H1 (cell line): Measurements from ENCODE around the gene HS3ST3B1.

Source experiments
- CBX8 ChIP-seq: fragments of 300-800, 300-1000 bp; sonication (generic); IDR thresholded peaks from 2 replicates; pipeline ENCODE4 v1.7.1; 2016; ENCODE audit warnings: low read depth, low read length, borderline replicate concordance
- EP300 ChIP-seq, 2 experiments: IDR thresholded peaks; 1 replicate in 1 of 2; 2 replicates in 1 of 2; pipeline ENCODE4 v1.6.1; 2011 to 2012; ENCODE audit warnings: low read depth in 2 of 2, low read length in 2 of 2, mild to moderate bottlenecking in 2 of 2, borderline replicate concordance in 1 of 2, inconsistent platforms in 1 of 2, moderate library complexity in 1 of 2
- JUN ChIP-seq: IDR thresholded peaks from 2 replicates; pipeline ENCODE4 v1.6.1; 2011; ENCODE audit warnings: low read depth, mild to moderate bottlenecking, improper control_type of control experiment, low read length
- RFX5 ChIP-seq: IDR thresholded peaks from 2 replicates; pipeline ENCODE4 v1.6.1; 2011; ENCODE audit warnings: low read depth, low read length, improper control_type of control experiment, borderline replicate concordance
- TAF1 ChIP-seq: IDR thresholded peaks from 2 replicates; pipeline ENCODE4 v1.6.1; 2011; ENCODE audit warnings: mild to moderate bottlenecking, low read depth, low read length
- TF ChIP-seq, protein P1 (sequence below), 3 experiments: IDR thresholded peaks; 1 replicate in 2 of 3; 2 replicates in 1 of 3; pipeline versions ENCODE4 v1.5.1 to v1.6.1; 2011; ENCODE audit warnings: low read length in 3 of 3, mild to moderate bottlenecking in 3 of 3, inconsistent platforms in 2 of 3, low read depth in 1 of 3, moderate library complexity in 1 of 3; ENCODE audit not compliant: insufficient read depth in 1 of 3; ENCODE audit errors: control extremely low read depth in 1 of 3

DNA sequence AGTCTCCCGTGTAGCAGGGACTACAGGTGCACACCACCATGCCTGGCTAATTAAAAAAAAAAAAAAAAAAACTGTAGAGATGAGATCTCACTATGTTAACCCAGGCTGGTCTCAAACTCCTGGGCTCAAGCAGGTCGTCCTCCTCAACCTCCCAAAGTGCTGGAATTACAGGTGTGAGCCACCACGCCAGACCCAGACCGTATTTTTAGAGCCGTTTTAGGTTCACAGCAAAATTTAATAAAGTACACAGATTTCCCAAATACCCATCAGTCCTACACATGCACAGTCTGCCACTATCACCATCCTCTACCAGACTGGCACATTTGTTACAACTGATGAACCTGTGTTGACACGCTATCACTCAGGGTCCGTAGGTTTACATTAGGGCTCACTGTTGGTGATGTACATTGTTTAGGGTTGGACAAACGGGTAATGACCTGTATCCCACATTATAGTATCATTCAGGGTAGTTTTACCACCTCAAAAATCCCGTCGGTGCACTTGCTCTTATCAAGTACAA lies 10.4 kb downstream of the HS3ST3B1 start:
- no peak for TF ChIP-seq RFX5
- TF ChIP-seq, protein P1, sequence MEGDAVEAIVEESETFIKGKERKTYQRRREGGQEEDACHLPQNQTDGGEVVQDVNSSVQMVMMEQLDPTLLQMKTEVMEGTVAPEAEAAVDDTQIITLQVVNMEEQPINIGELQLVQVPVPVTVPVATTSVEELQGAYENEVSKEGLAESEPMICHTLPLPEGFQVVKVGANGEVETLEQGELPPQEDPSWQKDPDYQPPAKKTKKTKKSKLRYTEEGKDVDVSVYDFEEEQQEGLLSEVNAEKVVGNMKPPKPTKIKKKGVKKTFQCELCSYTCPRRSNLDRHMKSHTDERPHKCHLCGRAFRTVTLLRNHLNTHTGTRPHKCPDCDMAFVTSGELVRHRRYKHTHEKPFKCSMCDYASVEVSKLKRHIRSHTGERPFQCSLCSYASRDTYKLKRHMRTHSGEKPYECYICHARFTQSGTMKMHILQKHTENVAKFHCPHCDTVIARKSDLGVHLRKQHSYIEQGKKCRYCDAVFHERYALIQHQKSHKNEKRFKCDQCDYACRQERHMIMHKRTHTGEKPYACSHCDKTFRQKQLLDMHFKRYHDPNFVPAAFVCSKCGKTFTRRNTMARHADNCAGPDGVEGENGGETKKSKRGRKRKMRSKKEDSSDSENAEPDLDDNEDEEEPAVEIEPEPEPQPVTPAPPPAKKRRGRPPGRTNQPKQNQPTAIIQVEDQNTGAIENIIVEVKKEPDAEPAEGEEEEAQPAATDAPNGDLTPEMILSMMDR (IDR thresholded peaks at IDR 0.05; ENCODE audit: control extremely low read depth in 1 of 3, insufficient read depth in 1 of 3, low read depth in 1 of 3, low read length in 3 of 3) = no peak
- no peak for TF ChIP-seq JUN
- TF ChIP-seq CBX8 = no peak
- TF ChIP-seq TAF1 = no peak
- TF ChIP-seq EP300 (IDR thresholded peaks at IDR 0.05; ENCODE audit: borderline replicate concordance in 1 of 2, low read depth in 2 of 2, low read length in 2 of 2) = no peak
